Prostate gland (tissue), 2 donors: Measurements from ENCODE around the gene UQCRQ. TPM values are rescaled to one million over a fixed set of nuclear protein-coding genes. Genes with fewer than 3 reads are reported as not detected.
A peak's percentile ranks its signal among the peaks of the same experiment; 100 is the strongest.

ENCODE experiments used
- DNase-seq: peaks from one replicate; pipeline ENCODE4 v3.0.0-alpha.2; 2019; ENCODE audit warnings: low spot score
- H3K27ac ChIP-seq, 2 donors: fragments of 200-600 bp; sonication (generic); 2 replicates each; pipeline ENCODE4 v1.5.1; 2017 to 2019
- H3K27me3 ChIP-seq: fragments of 200-600 bp; sonication (generic); replicated peaks from 2 replicates; pipeline ENCODE4 v1.5.1; 2019; ENCODE audit not compliant: insufficient read depth
- H3K36me3 ChIP-seq, 2 donors: fragments of 200-600 bp; sonication (generic); 1 replicate in 1 of 2; 2 replicates in 1 of 2; pipeline versions ENCODE4 v1.5.1 to v1.8.1; 2017 to 2019
- H3K4me1 ChIP-seq: fragments of 200-600 bp; sonication (generic); replicated peaks from 2 replicates; pipeline ENCODE4 v1.5.1; 2019
- H3K4me3 ChIP-seq, 2 donors: fragments of 200-600 bp; sonication (generic); 2 replicates each; pipeline ENCODE4 v1.5.1; 2017 to 2019
- H3K9me3 ChIP-seq: fragments of 200-600 bp; sonication (generic); 2 replicates; pipeline ENCODE4 v1.5.1; 2017
- POLR2A ChIP-seq: fragments of 450-650 bp; IDR thresholded peaks from one replicate; pipeline ENCODE4 v1.6.1; 2016; ENCODE audit warnings: antibody characterized with exemption, mild to moderate bottlenecking
- POLR2AphosphoS5 ChIP-seq: sonication (generic); formaldehyde crosslinking; IDR thresholded peaks from one replicate; pipeline ENCODE4 v1.6.1; 2017; ENCODE audit warnings: antibody characterized with exemption
- whole genome bisulfite sequencing: methylation state at CpG from one replicate; pipeline ENCODE4 v1.1.5; 2018; 5-methylcytosine and 5-hydroxymethylcytosine counted together
- intact Hi-C: fragments of 100-400 bp; cut with DNase I; formaldehyde crosslinking; loops from one replicate; pipeline ENCODE4 v1.14.2; 2022
- total RNA-seq, 2 donors: library from RNA; depleted of rRNA; stranded (reverse); fragments of >200 nt; gene quantifications; one replicate each; pipeline ENCODE4 v1.1.0, GENCODE V29; 2016
- TF ChIP-seq, protein P1 (sequence below), 4 experiments: fragments of 200-600 bp in 2 of 4; fragments of 450-650 bp in 2 of 4; sonication (generic) in 2 of 4; IDR thresholded peaks; 1 replicate in 3 of 4; 2 replicates in 1 of 4; pipeline ENCODE4 v1.5.1; 2016 to 2019; ENCODE audit warnings: antibody characterized with exemption in 4 of 4, mild to moderate bottlenecking in 2 of 4, moderate library complexity in 2 of 4

The UQCRQ gene
- total RNA-seq, 2 donors from 2014 or later = 201 to 223 TPM

DNA sequence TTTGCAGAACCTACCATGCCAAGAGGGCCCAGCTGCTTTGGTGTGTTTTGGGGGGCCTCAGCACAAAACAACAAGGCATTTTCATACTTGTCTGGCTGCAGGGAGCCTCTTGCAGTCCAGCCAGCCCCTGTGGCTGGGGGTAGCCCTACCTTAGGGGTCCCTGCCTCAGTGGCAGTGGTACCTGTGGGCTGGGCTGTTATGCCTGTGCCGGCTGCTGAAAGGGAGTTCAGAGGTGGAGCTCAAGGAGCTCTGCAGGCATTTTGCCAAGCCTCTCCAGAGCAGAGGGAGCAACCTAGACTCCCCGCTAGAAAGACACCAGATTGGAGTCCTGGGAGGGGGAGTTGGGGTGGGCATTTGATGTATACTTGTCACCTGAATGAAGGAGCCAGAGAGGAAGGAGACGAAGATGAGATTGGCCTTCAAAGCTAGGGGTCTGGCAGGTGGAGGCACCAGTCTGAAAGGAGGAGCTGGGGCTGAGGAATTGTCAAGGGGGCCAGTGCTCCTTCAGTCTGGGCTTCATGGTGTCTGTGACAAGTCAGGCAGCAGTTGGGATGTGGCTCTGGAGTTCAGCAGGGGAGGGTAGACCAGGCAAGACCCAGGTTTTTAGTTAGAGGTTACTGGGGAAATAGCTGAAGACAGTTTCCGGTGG is 37.5 kb upstream of the UQCRQ start:
- no peaks in the 10 kb centered on the region for H3K36me3 ChIP-seq
- H3K9me3 ChIP-seq = no peaks in the 10 kb centered on the region
- peak overlapping the region; percentile 55 to 74 for H3K4me3 ChIP-seq
- DNase-seq = no peak
- peaks cover 12% of the 10 kb centered on the region for H3K4me1 ChIP-seq
- H3K27ac ChIP-seq = peak overlapping the region; percentile 90 to 95
- intact Hi-C loops = loop anchor here (10.0 kb wide), 2 partner anchors 226 to 304 kb away; partner anchors contain the start of gene HSPA4
- WGBS = 53% methylated on average over 3 of the region's 4 CpGs
- TF ChIP-seq POLR2AphosphoS5 = no peak
- no peak for TF ChIP-seq POLR2A
- TF ChIP-seq, protein P1, sequence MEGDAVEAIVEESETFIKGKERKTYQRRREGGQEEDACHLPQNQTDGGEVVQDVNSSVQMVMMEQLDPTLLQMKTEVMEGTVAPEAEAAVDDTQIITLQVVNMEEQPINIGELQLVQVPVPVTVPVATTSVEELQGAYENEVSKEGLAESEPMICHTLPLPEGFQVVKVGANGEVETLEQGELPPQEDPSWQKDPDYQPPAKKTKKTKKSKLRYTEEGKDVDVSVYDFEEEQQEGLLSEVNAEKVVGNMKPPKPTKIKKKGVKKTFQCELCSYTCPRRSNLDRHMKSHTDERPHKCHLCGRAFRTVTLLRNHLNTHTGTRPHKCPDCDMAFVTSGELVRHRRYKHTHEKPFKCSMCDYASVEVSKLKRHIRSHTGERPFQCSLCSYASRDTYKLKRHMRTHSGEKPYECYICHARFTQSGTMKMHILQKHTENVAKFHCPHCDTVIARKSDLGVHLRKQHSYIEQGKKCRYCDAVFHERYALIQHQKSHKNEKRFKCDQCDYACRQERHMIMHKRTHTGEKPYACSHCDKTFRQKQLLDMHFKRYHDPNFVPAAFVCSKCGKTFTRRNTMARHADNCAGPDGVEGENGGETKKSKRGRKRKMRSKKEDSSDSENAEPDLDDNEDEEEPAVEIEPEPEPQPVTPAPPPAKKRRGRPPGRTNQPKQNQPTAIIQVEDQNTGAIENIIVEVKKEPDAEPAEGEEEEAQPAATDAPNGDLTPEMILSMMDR (IDR thresholded peaks at IDR 0.05) = no peak
- no peaks in the 10 kb centered on the region for H3K27me3 ChIP-seq

DNA sequence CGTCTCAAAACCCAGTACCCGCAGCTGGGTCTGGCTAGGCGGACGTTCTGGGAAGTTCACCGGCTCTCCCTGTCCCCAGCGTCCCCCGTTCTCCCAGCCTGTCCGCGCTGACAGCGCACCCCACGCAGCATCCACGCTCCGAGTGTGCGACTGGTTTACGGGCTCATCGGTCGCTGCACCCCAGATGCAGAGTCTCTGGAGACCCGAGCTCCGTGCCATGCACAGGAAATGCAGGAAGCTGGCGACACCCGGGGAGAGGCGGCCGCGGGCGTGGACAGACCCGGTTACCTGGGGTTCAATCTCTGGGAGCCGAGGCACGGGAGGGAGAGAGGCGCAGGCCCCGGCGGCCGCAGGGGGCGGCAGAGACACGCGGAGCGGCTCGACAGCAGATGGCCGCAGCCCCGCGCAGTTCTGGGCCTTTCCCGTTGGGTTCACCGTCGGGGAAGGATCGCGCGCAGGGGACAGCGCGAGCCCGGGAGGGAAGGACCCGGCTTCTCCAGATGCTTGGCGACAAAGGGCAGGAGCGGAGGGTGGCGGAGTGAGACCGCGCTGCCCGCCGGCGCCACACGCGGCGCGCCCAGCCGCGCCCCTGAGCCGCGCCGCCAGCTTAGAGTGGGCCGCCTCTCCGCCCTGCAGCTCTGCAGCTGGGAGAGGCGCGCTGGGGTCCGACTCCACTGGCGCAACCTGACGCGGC is 36.6 kb upstream of the UQCRQ start:
- Histone ChIP-seq H3K27ac (peak overlapping the region; percentile 90 to 95), H3K4me3 (peak overlapping the region; percentile 55 to 74), H3K4me1 (peaks cover 12% of the 10 kb centered on the region), H3K36me3 (no peaks in the 10 kb centered on the region), H3K9me3 (no peaks in the 10 kb centered on the region), H3K27me3 (no peaks in the 10 kb centered on the region)
- TF ChIP-seq POLR2A (no peak), POLR2AphosphoS5 (peak; percentile 34)
- TF ChIP-seq, protein P1 (IDR thresholded peaks at IDR 0.05) = peak; percentile 86 to 94 (median 90)
- intact Hi-C loops = loop anchor here (2.0 to 10.0 kb wide), 4 partner anchors 37 to 305 kb away; partner anchors contain the start of genes GDF9, HSPA4 and UQCRQ
- peak; percentile 82 for DNase-seq
- WGBS = 3% methylated on average over 45 of the region's 75 CpGs

DNA sequence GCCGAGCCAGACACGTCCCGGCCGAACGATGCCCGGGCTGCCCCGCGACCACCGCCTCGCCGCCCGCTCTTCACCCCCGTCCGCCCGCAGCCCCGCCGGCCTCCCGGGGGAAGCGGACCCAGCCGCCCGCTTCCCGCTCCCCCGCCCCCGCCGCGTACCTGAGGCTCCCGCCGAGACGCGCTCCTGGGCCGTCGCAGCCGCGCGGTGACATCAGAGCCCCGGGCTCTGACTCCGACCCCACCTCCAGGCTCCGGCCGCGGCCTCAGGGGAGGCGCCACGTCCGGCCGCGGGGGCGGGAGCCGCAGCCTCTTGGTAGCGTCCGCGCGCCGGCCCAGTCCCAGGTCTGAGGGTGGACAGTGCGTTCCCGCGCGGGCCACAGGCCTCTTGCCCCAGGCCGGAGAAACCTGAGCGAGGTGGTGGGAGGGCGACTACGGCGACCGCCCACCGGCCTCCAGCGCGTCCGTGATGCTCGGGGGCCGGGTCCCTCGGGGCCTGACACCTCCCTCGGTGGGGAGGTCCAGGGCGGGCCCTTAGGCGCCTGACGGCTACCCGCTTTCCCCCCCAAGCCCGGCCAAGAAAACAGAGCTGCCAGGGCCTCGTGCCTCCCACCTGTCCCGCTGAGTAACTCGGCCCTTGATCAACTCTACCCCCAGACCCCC is 35.9 kb upstream of the UQCRQ start, which contains the start of gene SHROOM1:
TSS of gene SHROOM1 (minus strand) at position 212 of the 659 bp plus-strand sequence. CDS start 4,507 bp downstream, outside the sequence.
- 6% methylated on average over 40 of the region's 78 CpGs for WGBS
- Histone ChIP-seq H3K27ac (peak within 1 kb of the TSS; percentile 90 to 95), H3K27me3 (no peaks in the 10 kb centered on the region), H3K4me1 (peaks cover 12% of the 10 kb centered on the region), H3K36me3 (no peaks in the 10 kb centered on the region), H3K4me3 (peak within 1 kb of the TSS; percentile 55 to 74), H3K9me3 (no peaks in the 10 kb centered on the region)
- TF ChIP-seq POLR2A (peak; percentile 77), POLR2AphosphoS5 (no peak)
- TF ChIP-seq, protein P1 (IDR thresholded peaks at IDR 0.05) = no peak
- intact Hi-C loops = loop anchor here (2.0 to 5.0 kb wide), 2 partner anchors 37 to 52 kb away; partner anchors contain the start of genes GDF9 and UQCRQ
- peak; percentile 54 for DNase-seq

DNA sequence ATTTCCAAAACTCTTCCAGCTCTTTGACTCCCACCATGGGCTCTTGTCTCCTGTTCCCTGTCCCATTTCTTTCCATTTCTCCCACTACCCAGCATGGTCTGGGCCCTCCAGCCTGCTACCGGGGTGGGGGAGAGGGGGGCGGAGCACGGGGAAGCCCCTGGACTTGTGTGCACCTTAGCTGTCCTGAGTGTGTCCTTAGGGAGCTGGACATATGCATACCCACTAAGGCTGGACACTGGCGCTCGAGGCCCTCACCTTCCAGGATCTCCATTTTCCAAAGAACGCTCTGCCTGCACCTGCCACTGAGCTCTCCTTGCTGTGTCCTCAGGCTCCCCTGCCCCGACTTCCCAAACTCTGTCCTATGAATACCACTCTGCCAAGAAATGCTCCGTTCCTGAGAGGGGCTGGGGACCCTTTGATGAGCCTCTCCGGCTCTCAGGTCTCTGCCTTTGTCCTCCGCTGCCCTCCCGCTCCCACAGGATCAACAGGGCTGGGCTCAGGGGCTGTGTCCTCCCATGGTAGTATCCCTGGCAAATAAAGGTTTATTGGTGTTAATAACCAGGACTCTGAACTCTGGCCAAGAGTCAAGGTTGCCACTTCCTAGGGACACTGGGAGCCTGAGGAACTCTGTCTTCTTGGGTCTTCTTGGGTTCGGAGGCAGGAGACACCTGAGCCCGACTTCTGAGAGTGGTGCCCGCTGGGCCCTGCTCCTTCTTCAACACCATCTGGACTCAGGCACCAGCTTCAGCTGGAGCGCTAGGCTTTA is 35.2 kb upstream of the UQCRQ start:
- intact Hi-C loops = loop anchor here (2.0 to 5.0 kb wide), 2 partner anchors 36 to 52 kb away; partner anchors contain the start of genes GDF9 and UQCRQ
- peak overlapping the region; percentile 90 to 95 for H3K27ac ChIP-seq
- peaks cover 12% of the 10 kb centered on the region for H3K4me1 ChIP-seq

More for the DNA sequence above, 35.2 kb upstream of the UQCRQ start:
- TF ChIP-seq, protein P1 (IDR thresholded peaks at IDR 0.05) = no peak
- TF ChIP-seq POLR2AphosphoS5 (no peak), POLR2A (no peak)
- no peak for DNase-seq
- no peaks in the 10 kb centered on the region for H3K9me3 ChIP-seq
- no peaks in the 10 kb centered on the region for H3K36me3 ChIP-seq
- peak overlapping the region; percentile 55 to 74 for H3K4me3 ChIP-seq
- WGBS = 82% methylated on average over 15 of the region's 15 CpGs
- H3K27me3 ChIP-seq = no peaks in the 10 kb centered on the region
